GM19328 (cell line): ENCODE measurements around the gene CLCA1.
A peak's percentile ranks its signal among the peaks of the same experiment; 100 is the strongest.

Experiments used
- ATAC-seq: cut with Tn5 transposase; IDR thresholded peaks from one replicate; pipeline ENCODE4 v1.9.1; 2021; ENCODE audit warnings: mild to moderate bottlenecking, moderate library complexity; ENCODE audit not compliant: unreplicated experiment

The CLCA1 gene

GRCh38 chr1:86502125-86502646 is 33.5 kb downstream of the CLCA1 start:
- peak; percentile 48 for ATAC-seq

- ATAC-seq = no peak
These were observed 34.1 kb downstream of the CLCA1 start for GRCh38 chr1:86502721-86503405.

GRCh38 chr1:86503406-86504136 is 34.8 kb downstream of the CLCA1 start:
- ATAC-seq = no peak

- ATAC-seq = no peak
These were observed 35.4 kb downstream of the CLCA1 start for GRCh38 chr1:86504137-86504479.

GRCh38 chr1:86504895-86505563 is 36.3 kb downstream of the CLCA1 start:
- no peak for ATAC-seq

- no peak for ATAC-seq
These were observed 36.8 kb downstream of the CLCA1 start for GRCh38 chr1:86505564-86505902.

- no peak for ATAC-seq
These were observed 39.3 kb downstream of the CLCA1 start for GRCh38 chr1:86507935-86508582.

GRCh38 chr1:86508583-86508969 is 39.8 kb downstream of the CLCA1 start:
- no peak for ATAC-seq

GRCh38 chr1:86515597-86515996 is 46.9 kb downstream of the CLCA1 start:
- no peak for ATAC-seq

GRCh38 chr1:86516335-86516734 is 47.6 kb downstream of the CLCA1 start:
- ATAC-seq = no peak

- ATAC-seq = no peak
These were observed 48.6 kb downstream of the CLCA1 start for GRCh38 chr1:86517336-86517735.

GRCh38 chr1:86520789-86521521 is 52.2 kb downstream of the CLCA1 start:
- no peak for ATAC-seq

GRCh38 chr1:86521522-86521891 is 52.8 kb downstream of the CLCA1 start:
- ATAC-seq = no peak

- ATAC-seq = no peak
These were observed 53.5 kb downstream of the CLCA1 start for GRCh38 chr1:86522240-86522639.

GRCh38 chr1:86523670-86524354 is 55.1 kb downstream of the CLCA1 start:
- no peak for ATAC-seq

- no peak for ATAC-seq
These were observed 58.6 kb downstream of the CLCA1 start for GRCh38 chr1:86527306-86527705.

GRCh38 chr1:86530211-86530845 is 61.6 kb downstream of the CLCA1 start:
- ATAC-seq = no peak

- no peak for ATAC-seq
These were observed 69.4 kb downstream of the CLCA1 start for GRCh38 chr1:86537928-86538695.

- no peak for ATAC-seq
These were observed 70.0 kb downstream of the CLCA1 start for GRCh38 chr1:86538775-86539174.
